Sigmoid colon (tissue), 4 donors: Measurements from ENCODE around the gene METTL18.

ENCODE experiments used
- CTCF ChIP-seq, 4 experiments: fragments of 450-650 bp in 3 of 4; fragments of 200-600 bp in 1 of 4; IDR thresholded peaks; one replicate each; pipeline ENCODE4 v1.5.1; 2016 to 2019; ENCODE audit warnings: antibody characterized with exemption in 4 of 4, mild to moderate bottlenecking in 3 of 4, moderate library complexity in 2 of 4
- EP300 ChIP-seq, 4 donors: sonication (generic); formaldehyde crosslinking; IDR thresholded peaks; one replicate each; pipeline ENCODE4 v1.6.1; 2017; ENCODE audit warnings: antibody characterized with exemption in 4 of 4

GRCh38 chr1:169838942-169839341, 44.2 kb upstream of the METTL18 start:
- TF ChIP-seq CTCF (IDR thresholded peaks at IDR 0.05) (no peak), EP300 (IDR thresholded peaks at IDR 0.05) (no peak)
